ENCODE measurements around the gene RGS3.

The RGS3 gene

DNA sequence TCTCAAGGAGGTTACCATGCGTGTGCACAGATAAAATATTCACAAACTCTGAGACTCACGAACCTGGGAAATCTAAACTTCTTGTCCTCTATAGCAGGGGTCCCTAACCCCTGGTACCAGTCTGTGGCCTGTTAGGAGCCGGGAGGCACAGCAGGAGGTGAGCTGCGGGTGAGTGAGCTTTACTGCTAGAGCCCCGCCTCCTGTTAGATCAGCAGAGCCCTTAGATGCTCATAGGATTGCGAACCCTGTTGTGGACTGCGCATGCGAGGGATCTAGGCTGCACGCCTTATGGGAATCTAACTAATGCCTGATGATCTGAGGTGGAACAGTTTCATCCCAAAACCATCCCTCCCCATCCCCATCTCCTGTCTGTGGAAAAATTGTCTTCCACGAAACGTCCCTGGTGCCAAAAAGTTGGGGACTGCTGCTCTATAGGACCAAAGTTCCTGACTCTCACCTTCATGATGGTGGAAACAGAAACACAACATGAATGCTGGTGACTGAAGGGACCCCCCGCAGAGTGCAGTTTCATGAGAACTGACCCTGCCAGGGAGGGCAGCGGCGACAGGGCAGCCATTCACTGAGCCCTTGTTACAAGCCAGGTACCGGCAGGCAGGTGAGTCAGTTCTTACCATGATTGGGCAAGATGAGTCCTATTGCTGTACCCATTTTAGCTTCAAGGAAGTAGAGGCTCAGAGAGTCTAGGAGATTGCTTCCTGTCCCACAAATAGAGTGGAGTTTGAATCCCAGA, 181.9 kb downstream of the RGS3 start:
- no peak for DNase-seq

DNA sequence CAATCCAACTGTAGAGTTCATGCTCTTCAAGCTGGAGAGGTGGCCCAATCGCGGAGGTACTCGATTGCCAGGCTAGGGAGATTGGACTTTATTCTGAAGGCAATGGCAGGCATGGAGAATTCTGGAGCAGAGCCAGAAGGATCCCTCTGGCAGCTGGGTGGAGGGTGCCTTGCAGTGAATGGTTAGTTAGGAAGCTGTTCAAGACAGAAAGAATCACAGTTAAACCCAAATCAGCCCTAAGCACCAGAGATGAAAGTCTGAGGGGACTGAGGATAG, 182.4 kb downstream of the RGS3 start:
- DNase-seq: no peak

DNA sequence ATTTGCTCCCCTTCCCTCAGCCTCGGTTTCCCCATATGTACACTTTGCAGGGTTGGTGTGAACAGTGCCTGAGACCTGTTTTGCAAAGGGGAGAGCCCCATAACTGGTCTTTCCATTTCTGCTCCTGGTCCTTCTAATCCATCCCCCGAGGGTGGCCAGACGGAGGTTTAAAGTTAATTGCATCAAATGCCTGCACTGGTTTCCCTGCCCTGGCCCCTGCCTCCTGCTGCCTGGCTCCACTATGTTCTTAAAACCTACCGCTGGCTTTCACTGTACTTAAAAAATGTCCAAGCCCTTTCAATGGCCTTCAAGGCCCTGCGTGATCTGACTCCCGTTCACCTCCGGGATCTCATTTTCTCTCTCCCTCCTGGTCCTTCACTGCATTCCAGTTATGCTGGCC, 183.0 kb downstream of the RGS3 start:
- no peak for DNase-seq

Measured in CD4-positive, alpha-beta T cell treated with Interleukin-10 for 1 hour (primary cell).